Uterus (tissue), 4 donors: ENCODE data around the gene ZDHHC4. TPM values are rescaled to one million over a fixed set of nuclear protein-coding genes. Genes with fewer than 3 reads are reported as not detected.

Source experiments
- DNase-seq, 2 donors: peaks; one replicate each; pipeline ENCODE4 v3.0.0-alpha.2; 2019 to 2020
- H3K27ac ChIP-seq, 2 donors: fragments of 200-600 bp; sonication (generic); 1 replicate in 1 of 2; 2 replicates in 1 of 2; pipeline ENCODE4 v1.5.1; 2016 to 2018
- H3K27me3 ChIP-seq, 2 donors: fragments of 200-600 bp; sonication (generic); one replicate each; pipeline ENCODE4 v1.5.1; 2018 to 2019; ENCODE audit warnings: control low read depth in 1 of 2
- H3K36me3 ChIP-seq, 2 donors: fragments of 200-600 bp; sonication (generic); one replicate each; pipeline ENCODE4 v1.5.1; 2019; ENCODE audit warnings: control low read depth in 1 of 2
- H3K4me1 ChIP-seq, 2 donors: fragments of 200-600 bp; sonication (generic); one replicate each; pipeline ENCODE4 v1.5.1; 2018 to 2019; ENCODE audit warnings: control low read depth in 1 of 2
- H3K4me3 ChIP-seq, 2 donors: fragments of 200-600 bp; sonication (generic); 1 replicate in 1 of 2; 2 replicates in 1 of 2; pipeline ENCODE4 v1.5.1; 2018 to 2019; ENCODE audit warnings: mild to moderate bottlenecking in 1 of 2
- H3K9me3 ChIP-seq, 2 donors: fragments of 200-600 bp; sonication (generic); one replicate each; pipeline ENCODE4 v1.5.1; 2019; ENCODE audit warnings: control low read depth in 1 of 2
- CTCF ChIP-seq, 4 experiments: fragments of 200-600 bp in 2 of 4; fragments of 450-650 bp in 2 of 4; sonication (generic) in 2 of 4; IDR thresholded peaks; one replicate each; pipeline ENCODE4 v1.5.1; 2016 to 2019; ENCODE audit warnings: antibody characterized with exemption in 4 of 4, mild to moderate bottlenecking in 2 of 4, moderate library complexity in 1 of 4
- POLR2A ChIP-seq, 2 donors: fragments of 450-650 bp; IDR thresholded peaks; one replicate each; pipeline ENCODE4 v1.6.1; 2016; ENCODE audit warnings: antibody characterized with exemption in 2 of 2, mild to moderate bottlenecking in 1 of 2, moderate library complexity in 1 of 2
- intact Hi-C: fragments of 100-400 bp; cut with DNase I; formaldehyde crosslinking; loops from one replicate; pipeline ENCODE4 v1.15.1; 2023; ENCODE audit warnings: low total_unique reads
- total RNA-seq, 4 donors: library from RNA; depleted of rRNA in 3 of 4; stranded (reverse); fragments of >200 nt in 3 of 4; gene quantifications; one replicate each; pipeline versions ENCODE4 v1.1.0 to v1.2.4, GENCODE V29; 2014 to 2023
- donor health status: DM: yes; HTN: yes; CAD: no.

ZDHHC4 gene
- total RNA-seq, 4 donors from 2014 or later: 13.1 to 48.2 (median 37.0) TPM

- no peak for DNase-seq
- H3K36me3 ChIP-seq: no peaks in the 10 kb centered on the region
- TF ChIP-seq CTCF (IDR thresholded peaks at IDR 0.05): no peak
- no peak for TF ChIP-seq POLR2A (IDR thresholded peaks at IDR 0.05)
- H3K27me3 ChIP-seq: no peaks in the 10 kb centered on the region
- H3K4me1 ChIP-seq: peaks cover 0 to 7% of the 10 kb centered on the region in 2 donors
- H3K9me3 ChIP-seq: no peaks in the 10 kb centered on the region
- no peak overlapping the region for H3K4me3 ChIP-seq
- intact Hi-C loops: no loop called here
- H3K27ac ChIP-seq: no peak overlapping the region
Measured at GRCh38 chr7:6616854-6617643, 39.8 kb downstream of the ZDHHC4 start.

- H3K36me3 ChIP-seq: no peaks in the 10 kb centered on the region
- intact Hi-C loops: no loop called here
- TF ChIP-seq CTCF (IDR thresholded peaks at IDR 0.05) (no peak), POLR2A (IDR thresholded peaks at IDR 0.05) (no peak)
Measured at GRCh38 chr7:6618621-6619020, 41.4 kb downstream of the ZDHHC4 start.

GRCh38 chr7:6619961-6620360 is 42.7 kb downstream of the ZDHHC4 start:
- H3K27ac ChIP-seq: no peak overlapping the region
- H3K27me3 ChIP-seq: no peaks in the 10 kb centered on the region
- no peaks in the 10 kb centered on the region for H3K36me3 ChIP-seq
- intact Hi-C loops: no loop called here
- H3K9me3 ChIP-seq: no peaks in the 10 kb centered on the region
- no peak overlapping the region for H3K4me3 ChIP-seq
- peaks cover 0 to 7% of the 10 kb centered on the region in 2 donors for H3K4me1 ChIP-seq
- no peak for DNase-seq
- TF ChIP-seq POLR2A (IDR thresholded peaks at IDR 0.05): no peak
- no peak for TF ChIP-seq CTCF (IDR thresholded peaks at IDR 0.05)

More at GRCh38 chr7:6618621-6619020, 41.4 kb downstream of the ZDHHC4 start:
- H3K4me1 ChIP-seq: peaks cover 0 to 7% of the 10 kb centered on the region in 2 donors
- H3K27me3 ChIP-seq: no peaks in the 10 kb centered on the region
- DNase-seq: no peak
- no peaks in the 10 kb centered on the region for H3K9me3 ChIP-seq
- H3K4me3 ChIP-seq: no peak overlapping the region
- no peak overlapping the region for H3K27ac ChIP-seq

GRCh38 chr7:6621195-6622133 is 44.2 kb downstream of the ZDHHC4 start:
- H3K4me3 ChIP-seq: no peak overlapping the region
- H3K36me3 ChIP-seq: no peaks in the 10 kb centered on the region
- intact Hi-C loops: no loop called here
- H3K9me3 ChIP-seq: no peaks in the 10 kb centered on the region
- no peaks in the 10 kb centered on the region for H3K27me3 ChIP-seq
- DNase-seq: no peak
- no peaks in the 10 kb centered on the region for H3K4me1 ChIP-seq
- H3K27ac ChIP-seq: no peak overlapping the region
- no peak for TF ChIP-seq POLR2A (IDR thresholded peaks at IDR 0.05)
- TF ChIP-seq CTCF (IDR thresholded peaks at IDR 0.05): no peak
